Heart left ventricle (tissue), 16 donors: ENCODE measurements around the gene USE1. TPM values are rescaled to one million over a fixed set of nuclear protein-coding genes. Genes with fewer than 3 reads are reported as not detected.

ENCODE experiments used
- ATAC-seq, 4 donors: fragments of 200-7000 bp; cut with Tn5 transposase; one replicate each; pipeline ENCODE4 v1.9.1; 2020 to 2022; ENCODE audit warnings: moderate library complexity in 4 of 4, mild to moderate bottlenecking in 3 of 4, moderate number of reproducible peaks in 1 of 4
- DNase-seq, 5 donors: peaks; one replicate each; pipeline ENCODE4 v3.0.0-alpha.2; 2020
- H3K27ac ChIP-seq, 12 donors: fragments of 200-600 bp; sonication (generic) in 4 of 12; one replicate each; pipeline versions ENCODE4 v1.5.0 to v1.8.0; 2016 to 2022; ENCODE audit warnings: mild to moderate bottlenecking in 2 of 12
- H3K27me3 ChIP-seq, 9 donors: fragments of 200-600 bp; sonication (generic) in 2 of 9; one replicate each; pipeline versions ENCODE4 v1.5.1 to v1.8.0; 2016 to 2022; ENCODE audit warnings: mild to moderate bottlenecking in 3 of 9
- H3K36me3 ChIP-seq, 9 donors: fragments of 200-600 bp; sonication (generic) in 2 of 9; one replicate each; pipeline versions ENCODE4 v1.5.0 to v1.8.0; 2018 to 2022; ENCODE audit warnings: mild to moderate bottlenecking in 2 of 9
- H3K4me1 ChIP-seq, 12 donors: fragments of 200-600 bp; sonication (generic) in 4 of 12; one replicate each; pipeline versions ENCODE4 v1.5.0 to v1.8.0; 2016 to 2022; ENCODE audit warnings: mild to moderate bottlenecking in 3 of 12
- H3K4me3 ChIP-seq, 12 donors: fragments of 200-600 bp; sonication (generic) in 4 of 12; one replicate each; pipeline versions ENCODE4 v1.5.0 to v1.8.0; 2017 to 2022; ENCODE audit warnings: mild to moderate bottlenecking in 9 of 12, moderate library complexity in 4 of 12
- H3K9me3 ChIP-seq, 12 donors: fragments of 200-600 bp; sonication (generic) in 4 of 12; one replicate each; pipeline versions ENCODE4 v1.5.0 to v1.8.0; 2016 to 2022; ENCODE audit warnings: mild to moderate bottlenecking in 1 of 12
- POLR2A ChIP-seq, 2 donors: fragments of 450-650 bp; IDR thresholded peaks; one replicate each; pipeline ENCODE4 v1.6.1; 2017; ENCODE audit warnings: antibody characterized with exemption in 2 of 2, mild to moderate bottlenecking in 2 of 2, moderate library complexity in 2 of 2
- WGBS, 4 donors: extraction: QIAGEN DNeasy Blood & Tissue Kit in 2 of 4; methylation state at CpG; one replicate each; pipeline versions ENCODE4 v1.1.5 to v1.1.7; 2013 to 2018; 5-methylcytosine and 5-hydroxymethylcytosine counted together
- intact Hi-C, 10 donors: fragments of 100-400 bp; cut with DNase I; formaldehyde crosslinking; loops; one replicate each; pipeline versions ENCODE4 v1.11.1 to v1.14.2; 2022
- polyA plus RNA-seq, 2 donors: library from polyadenylated mRNA; stranded (reverse); fragments of 200-250 nt; gene quantifications; one replicate each; pipeline ENCODE4 v1.2.3, GENCODE V29; 2013
- total RNA-seq, 9 donors: library from RNA; depleted of rRNA in 2 of 9; stranded (reverse); fragments of >200 nt in 2 of 9; fragmentation: NEBNext Ultra II Directional in 3 of 9; extraction: Animal tissue kit (Norgen Biotek cat#: 25700) in 3 of 9; gene quantifications; one replicate each; pipeline versions ENCODE4 v1.1.0 to v1.2.4, GENCODE V29; 2016 to 2023
- TF ChIP-seq, protein P1 (sequence below), 12 donors: fragments of 200-600 bp; sonication (generic) in 4 of 12; IDR thresholded peaks; one replicate each; pipeline versions ENCODE4 v1.5.0 to v1.8.0; 2018 to 2022; ENCODE audit warnings: antibody characterized with exemption in 12 of 12, mild to moderate bottlenecking in 5 of 12
- donor health status: ischemic (EF 13 %, LVEDD 7.1; RV severe dilation, severe dysfunction).
- donor health status: healthy with polysubstance abuse.
- donor health status: DM: no; HTN: yes; CAD: no.
- donor health status: DM: no; HTN: no; CAD: no.
- donor health status: ischemic (EF 25% LVEDD 6.9; RV normal size, moderate dysfunction).
- donor health status: ischemic (EF 25% LVEDD 5.7; RV mildly dilated, moderate dysfunction).
- donor health status: healthy.
- donor health status: DM: yes; HTN: yes; CAD: no.
- donor health status: ischemic (EF 35%, LVEDD 5.7; RV mildly dilated, moderate dysfunction).
- donor health status: nonischemic (EF 11% LVEDD 7.7; RV severe dilation, severe dysfunction).
- donor health status: DM: yes; HTN: yes; CAD: no.
- donor health status: PGD.
- donor health status: ischemic (EF 29% LVEDD 5.4; RV normal size, mild dysfunction).
- donor health status: nonischemic (EF 23%, LVEDD 6.1; RV moderate dilation, normal function).

USE1 gene
- total and polyA plus RNA-seq, 11 donors: 22.5 to 69.6 (median 26.7) TPM

GRCh38 chr19:17210296-17210695 is 4.9 kb upstream of the USE1 start:
- no peak for ATAC-seq
- intact Hi-C loops: loop anchor here in 1 of 10 donors (10.0 kb wide), 1 partner anchor 75 kb away; the partner anchor contains the start of gene ANKLE1
- H3K9me3 ChIP-seq: no peaks in the 10 kb centered on the region
- WGBS, 4 donors: 82 to 88% (median 83%) methylated on average over 13 to 14 of the region's 14 CpGs
- no peak overlapping the region for H3K4me3 ChIP-seq
- peaks cover 0 to 9% (median 6%) of the 10 kb centered on the region in 12 donors for H3K4me1 ChIP-seq
- H3K27ac ChIP-seq: no peak overlapping the region
- TF ChIP-seq, protein P1, sequence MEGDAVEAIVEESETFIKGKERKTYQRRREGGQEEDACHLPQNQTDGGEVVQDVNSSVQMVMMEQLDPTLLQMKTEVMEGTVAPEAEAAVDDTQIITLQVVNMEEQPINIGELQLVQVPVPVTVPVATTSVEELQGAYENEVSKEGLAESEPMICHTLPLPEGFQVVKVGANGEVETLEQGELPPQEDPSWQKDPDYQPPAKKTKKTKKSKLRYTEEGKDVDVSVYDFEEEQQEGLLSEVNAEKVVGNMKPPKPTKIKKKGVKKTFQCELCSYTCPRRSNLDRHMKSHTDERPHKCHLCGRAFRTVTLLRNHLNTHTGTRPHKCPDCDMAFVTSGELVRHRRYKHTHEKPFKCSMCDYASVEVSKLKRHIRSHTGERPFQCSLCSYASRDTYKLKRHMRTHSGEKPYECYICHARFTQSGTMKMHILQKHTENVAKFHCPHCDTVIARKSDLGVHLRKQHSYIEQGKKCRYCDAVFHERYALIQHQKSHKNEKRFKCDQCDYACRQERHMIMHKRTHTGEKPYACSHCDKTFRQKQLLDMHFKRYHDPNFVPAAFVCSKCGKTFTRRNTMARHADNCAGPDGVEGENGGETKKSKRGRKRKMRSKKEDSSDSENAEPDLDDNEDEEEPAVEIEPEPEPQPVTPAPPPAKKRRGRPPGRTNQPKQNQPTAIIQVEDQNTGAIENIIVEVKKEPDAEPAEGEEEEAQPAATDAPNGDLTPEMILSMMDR (IDR thresholded peaks at IDR 0.05): no peak
- no peak for TF ChIP-seq POLR2A (IDR thresholded peaks at IDR 0.05)
- DNase-seq: no peak
- peaks cover 0 to 80% (median 58%) of the 10 kb centered on the region in 9 donors for H3K36me3 ChIP-seq
- H3K27me3 ChIP-seq: no peaks in the 10 kb centered on the region

GRCh38 chr19:17211547-17212446 is 3.4 kb upstream of the USE1 start:
- ATAC-seq (no peak), DNase-seq (no peak)
- intact Hi-C loops: loop anchor here in 1 of 10 donors (10.0 kb wide), 1 partner anchor 73 kb away; the partner anchor contains the start of gene ANKLE1
- WGBS, 4 donors: 87 to 95% (median 94%) methylated on average over 16 to 58 of the region's 58 CpGs
- peaks cover 0 to 19% (median 11%) of the 10 kb centered on the region in 12 donors for H3K4me1 ChIP-seq
- peaks cover 0 to 70% (median 49%) of the 10 kb centered on the region in 9 donors for H3K36me3 ChIP-seq
- TF ChIP-seq, protein P1 (IDR thresholded peaks at IDR 0.05): no peak
- TF ChIP-seq POLR2A (IDR thresholded peaks at IDR 0.05): no peak
- H3K9me3 ChIP-seq: no peaks in the 10 kb centered on the region
- no peak overlapping the region for H3K27ac ChIP-seq
- H3K4me3 ChIP-seq: no peak overlapping the region
- no peaks in the 10 kb centered on the region for H3K27me3 ChIP-seq

DNA sequence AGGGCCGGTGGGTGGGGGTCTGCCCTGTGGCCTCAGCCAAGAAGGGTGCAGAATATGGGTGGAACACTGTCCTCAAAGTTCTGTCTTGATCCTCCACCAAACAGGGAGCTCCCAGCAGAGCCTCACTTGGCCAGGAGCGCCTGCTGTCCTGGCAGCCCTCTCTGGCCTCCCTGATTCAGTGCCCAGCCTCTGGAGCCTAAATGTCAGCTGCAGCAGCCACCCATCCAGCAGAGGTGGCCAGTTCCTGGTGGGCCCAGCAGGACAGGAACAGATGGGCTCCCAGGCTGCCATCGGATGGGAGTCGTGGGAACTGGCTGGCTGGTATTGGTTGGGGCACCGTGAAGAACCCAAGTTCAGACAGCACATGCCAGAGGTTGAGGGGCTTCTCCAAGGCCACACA is 1.8 kb upstream of the USE1 start:
- no peak overlapping the region for H3K4me3 ChIP-seq
- no peaks in the 10 kb centered on the region for H3K9me3 ChIP-seq
- ATAC-seq (no peak), DNase-seq (no peak)
- no peak for TF ChIP-seq POLR2A (IDR thresholded peaks at IDR 0.05)
- TF ChIP-seq, protein P1 (IDR thresholded peaks at IDR 0.05): no peak
- H3K27ac ChIP-seq: no peak overlapping the region
- intact Hi-C loops: loop anchor here in 1 of 10 donors (10.0 kb wide), 1 partner anchor 71 kb away; the partner anchor contains the start of gene ANKLE1
- 86 to 92% (median 89%) methylated on average over 4 to 5 of the region's 5 CpGs for WGBS, 4 donors
- peaks cover 0 to 19% (median 11%) of the 10 kb centered on the region in 12 donors for H3K4me1 ChIP-seq
- peaks cover 0 to 72% (median 54%) of the 10 kb centered on the region in 9 donors for H3K36me3 ChIP-seq
- H3K27me3 ChIP-seq: no peaks in the 10 kb centered on the region
